Testis (tissue), 2 donors: ENCODE measurements around the gene ACVR2B.

ENCODE experiments used
- POLR2A ChIP-seq: fragments of 450-650 bp; IDR thresholded peaks from one replicate; pipeline ENCODE4 v1.6.1; 2017; ENCODE audit warnings: antibody characterized with exemption, mild to moderate bottlenecking, moderate library complexity
- TF ChIP-seq, protein P1 (sequence below), 3 experiments: fragments of 450-650 bp in 2 of 3; fragments of 200-600 bp in 1 of 3; sonication (generic) in 1 of 3; IDR thresholded peaks; one replicate each; pipeline ENCODE4 v1.5.1; 2016 to 2019; ENCODE audit warnings: antibody characterized with exemption in 3 of 3, mild to moderate bottlenecking in 2 of 3, moderate library complexity in 1 of 3

DNA sequence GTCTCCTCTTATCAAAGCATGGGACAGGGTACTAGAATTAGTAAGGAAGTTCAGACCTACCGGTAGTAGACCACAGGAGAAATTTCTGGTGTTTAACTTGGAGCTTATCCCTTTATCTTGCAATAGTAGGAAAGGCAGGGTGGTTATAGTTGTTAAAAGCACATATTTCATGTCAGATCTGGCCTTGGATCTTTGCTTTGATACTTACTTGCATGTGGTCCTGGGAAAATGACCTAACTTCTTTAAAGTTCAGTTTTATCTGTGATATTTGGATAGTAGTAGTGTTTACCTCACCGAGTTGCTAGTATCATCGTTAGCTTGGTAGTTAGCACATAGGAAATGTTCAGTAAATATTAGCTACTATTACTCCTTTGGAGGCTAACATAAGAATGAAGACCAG lies 57.9 kb downstream of the ACVR2B start:
- TF ChIP-seq POLR2A: no peak
- TF ChIP-seq, protein P1, sequence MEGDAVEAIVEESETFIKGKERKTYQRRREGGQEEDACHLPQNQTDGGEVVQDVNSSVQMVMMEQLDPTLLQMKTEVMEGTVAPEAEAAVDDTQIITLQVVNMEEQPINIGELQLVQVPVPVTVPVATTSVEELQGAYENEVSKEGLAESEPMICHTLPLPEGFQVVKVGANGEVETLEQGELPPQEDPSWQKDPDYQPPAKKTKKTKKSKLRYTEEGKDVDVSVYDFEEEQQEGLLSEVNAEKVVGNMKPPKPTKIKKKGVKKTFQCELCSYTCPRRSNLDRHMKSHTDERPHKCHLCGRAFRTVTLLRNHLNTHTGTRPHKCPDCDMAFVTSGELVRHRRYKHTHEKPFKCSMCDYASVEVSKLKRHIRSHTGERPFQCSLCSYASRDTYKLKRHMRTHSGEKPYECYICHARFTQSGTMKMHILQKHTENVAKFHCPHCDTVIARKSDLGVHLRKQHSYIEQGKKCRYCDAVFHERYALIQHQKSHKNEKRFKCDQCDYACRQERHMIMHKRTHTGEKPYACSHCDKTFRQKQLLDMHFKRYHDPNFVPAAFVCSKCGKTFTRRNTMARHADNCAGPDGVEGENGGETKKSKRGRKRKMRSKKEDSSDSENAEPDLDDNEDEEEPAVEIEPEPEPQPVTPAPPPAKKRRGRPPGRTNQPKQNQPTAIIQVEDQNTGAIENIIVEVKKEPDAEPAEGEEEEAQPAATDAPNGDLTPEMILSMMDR (IDR thresholded peaks at IDR 0.05): no peak
